GM04503 (cell line): ENCODE measurements around the gene RGS18.
"Not testable (repeated sequence)": the region's sequence is repeated elsewhere in the genome, so short reads cannot be mapped to it uniquely, and the experiment has no call there.

Experiments used
- DNase-seq: peaks from one replicate; pipeline ENCODE4 v3.0.0-alpha.2; 2012; ENCODE audit warnings: low read depth

RGS18 gene

GRCh38 chr1:192167011-192167410, 8.7 kb downstream of the RGS18 start:
- DNase-seq, result no peak

GRCh38 chr1:192167911-192168700, 9.8 kb downstream of the RGS18 start:
- no peak for DNase-seq

- DNase-seq, result no peak
These were observed 10.7 kb downstream of the RGS18 start for GRCh38 chr1:192168964-192169363.

- no peak for DNase-seq
These were observed 12.1 kb downstream of the RGS18 start for GRCh38 chr1:192170196-192170984.

- DNase-seq, result no peak
These were observed 12.9 kb downstream of the RGS18 start for GRCh38 chr1:192171123-192171522.

- no peak for DNase-seq
These were observed 17.7 kb downstream of the RGS18 start for GRCh38 chr1:192175971-192176370.

- DNase-seq, result no peak
These were observed 25.5 kb downstream of the RGS18 start for GRCh38 chr1:192183788-192184187.

GRCh38 chr1:192186197-192186596, 27.9 kb downstream of the RGS18 start:
- no peak for DNase-seq

GRCh38 chr1:192190066-192190465, 31.8 kb downstream of the RGS18 start:
- no peak for DNase-seq

- no peak for DNase-seq
These were observed 43.0 kb downstream of the RGS18 start for GRCh38 chr1:192201303-192201702.

- DNase-seq, result no peak
These were observed 66.1 kb downstream of the RGS18 start for GRCh38 chr1:192224396-192224795.

GRCh38 chr1:192224846-192225245, 66.6 kb downstream of the RGS18 start:
- DNase-seq, result no peak

GRCh38 chr1:192225266-192225665, 67.0 kb downstream of the RGS18 start:
- DNase-seq, result no peak

- no peak for DNase-seq
These were observed 67.4 kb downstream of the RGS18 start for GRCh38 chr1:192225703-192226102.

- no peak for DNase-seq
These were observed 69.1 kb downstream of the RGS18 start for GRCh38 chr1:192227330-192227729.

GRCh38 chr1:192227980-192228379, 69.7 kb downstream of the RGS18 start:
- DNase-seq, result not testable (repeated sequence)

- no peak for DNase-seq
These were observed 74.7 kb downstream of the RGS18 start for GRCh38 chr1:192232817-192233417.

GRCh38 chr1:192235127-192235526, 76.9 kb downstream of the RGS18 start:
- no peak for DNase-seq
